ENCODE data around the gene MSRB1. TPM values are rescaled to one million over a fixed set of nuclear protein-coding genes. Genes with fewer than 3 reads are reported as not detected.
A peak's percentile ranks its signal among the peaks of the same experiment; 100 is the strongest.

The MSRB1 gene
- total RNA-seq, 1 experiment from 2014 or later, result 25.7 TPM

DNA sequence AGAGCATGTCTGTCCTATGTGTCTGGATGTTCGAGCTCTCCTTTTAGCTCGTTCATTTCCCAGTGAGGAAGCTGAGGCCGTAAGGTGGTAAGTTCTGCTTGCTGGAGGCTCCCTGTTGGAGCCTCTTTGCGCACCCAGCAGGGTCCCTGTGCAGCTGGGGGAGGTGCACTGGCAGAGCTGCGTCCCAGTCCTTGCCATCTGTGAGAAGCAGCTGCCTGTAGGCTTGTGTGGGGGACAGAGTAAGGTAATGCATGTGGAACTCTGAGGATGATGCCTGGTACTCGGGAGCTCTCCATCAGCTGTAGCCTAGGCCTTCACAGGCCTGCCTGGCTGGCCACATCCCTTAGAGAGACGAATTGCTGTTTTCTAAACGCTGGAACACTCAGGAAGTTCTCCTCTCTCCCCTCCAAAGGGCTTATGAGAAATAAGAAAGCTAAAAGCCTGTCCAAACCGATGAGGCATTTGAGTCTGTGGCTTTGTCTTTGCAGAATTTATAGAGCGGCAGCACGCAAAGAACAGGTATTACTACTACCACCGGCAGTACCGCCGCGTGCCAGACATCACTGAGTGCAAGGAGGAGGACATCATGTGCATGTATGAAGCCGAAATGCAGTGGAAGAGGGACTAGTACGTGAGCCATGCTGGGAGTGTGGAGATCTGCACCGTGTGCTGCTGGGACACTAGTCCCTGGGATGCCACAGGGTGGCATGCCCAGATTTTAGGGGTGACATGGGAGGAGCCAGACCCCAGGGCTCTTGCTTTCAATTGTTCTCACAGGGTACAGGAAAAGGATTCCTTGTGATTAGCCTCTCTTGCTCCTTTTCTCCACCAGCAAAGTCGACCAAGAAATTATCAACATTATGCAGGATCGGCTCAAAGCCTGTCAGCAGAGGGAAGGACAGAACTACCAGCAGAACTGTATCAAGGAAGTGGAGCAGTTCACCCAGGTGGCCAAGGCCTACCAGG is 17.9 kb upstream of the MSRB1 start:
- peak; percentile 25 for ATAC-seq
- Histone ChIP-seq H3K4me1 (ENCODE audit: insufficient read depth, low read length) (peaks cover 9% of the 10 kb centered on the region; the same call in 1 of the 2 replicates), H4K20me1 (ENCODE audit: low read length) (peaks cover 19% of the 10 kb centered on the region), H3K27me3 (ENCODE audit: low read length) (no peaks in the 10 kb centered on the region), H3K9me3 (ENCODE audit: low read length) (no peaks in the 10 kb centered on the region), H3K9ac (ENCODE audit: low read length) (peak overlapping the region; percentile 90; the same call in 1 of the 2 replicates), H3F3A (ENCODE audit: low read length, unreplicated experiment) (peaks cover 16% of the 10 kb centered on the region), H3K4me3 (ENCODE audit: low read length) (peak overlapping the region; percentile 91), H2AFZ (ENCODE audit: low read length) (no peak overlapping the region), H3K27ac (ENCODE audit: low read length) (0 out of 2 replicates have a peak overlapping the region, but pooled peaks have one; percentile 14), H3K9me2 (replicated peaks; ENCODE audit: low read length) (no peaks in the 10 kb centered on the region), H3K4me2 (ENCODE audit: low read length) (peak overlapping the region; percentile 90), H3K36me3 (ENCODE audit: low read depth, low read length) (peaks cover 22% of the 10 kb centered on the region), H3K79me2 (ENCODE audit: low read length) (peaks cover 55% of the 10 kb centered on the region)
- TSS peak; percentile 12 for BruUV-seq (replicated peaks)
- DNase-seq, result peak; percentile 56
- ChIA-PET CTCF (interaction anchor here (0.7 kb wide), 1 partner anchor 55 kb away, joined by 3 read pairs; no protein-coding TSS in a partner anchor), POLR2A (ENCODE audit: unreplicated experiment) (no interaction called here)
- intact Hi-C loops (cut with micrococcal nuclease), result no loop called here
- TF ChIP-seq, protein P1, sequence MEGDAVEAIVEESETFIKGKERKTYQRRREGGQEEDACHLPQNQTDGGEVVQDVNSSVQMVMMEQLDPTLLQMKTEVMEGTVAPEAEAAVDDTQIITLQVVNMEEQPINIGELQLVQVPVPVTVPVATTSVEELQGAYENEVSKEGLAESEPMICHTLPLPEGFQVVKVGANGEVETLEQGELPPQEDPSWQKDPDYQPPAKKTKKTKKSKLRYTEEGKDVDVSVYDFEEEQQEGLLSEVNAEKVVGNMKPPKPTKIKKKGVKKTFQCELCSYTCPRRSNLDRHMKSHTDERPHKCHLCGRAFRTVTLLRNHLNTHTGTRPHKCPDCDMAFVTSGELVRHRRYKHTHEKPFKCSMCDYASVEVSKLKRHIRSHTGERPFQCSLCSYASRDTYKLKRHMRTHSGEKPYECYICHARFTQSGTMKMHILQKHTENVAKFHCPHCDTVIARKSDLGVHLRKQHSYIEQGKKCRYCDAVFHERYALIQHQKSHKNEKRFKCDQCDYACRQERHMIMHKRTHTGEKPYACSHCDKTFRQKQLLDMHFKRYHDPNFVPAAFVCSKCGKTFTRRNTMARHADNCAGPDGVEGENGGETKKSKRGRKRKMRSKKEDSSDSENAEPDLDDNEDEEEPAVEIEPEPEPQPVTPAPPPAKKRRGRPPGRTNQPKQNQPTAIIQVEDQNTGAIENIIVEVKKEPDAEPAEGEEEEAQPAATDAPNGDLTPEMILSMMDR (conservative IDR thresholded peaks at IDR 0.05; ENCODE audit: low read depth, low read length), result no peak
- TF ChIP-seq EZH2phosphoT487 (IDR thresholded peaks at IDR 0.05; ENCODE audit: borderline replicate concordance, low read length) (no peak), EZH2 (IDR thresholded peaks at IDR 0.05; ENCODE audit: low read length, unreplicated experiment) (no peak)

DNA sequence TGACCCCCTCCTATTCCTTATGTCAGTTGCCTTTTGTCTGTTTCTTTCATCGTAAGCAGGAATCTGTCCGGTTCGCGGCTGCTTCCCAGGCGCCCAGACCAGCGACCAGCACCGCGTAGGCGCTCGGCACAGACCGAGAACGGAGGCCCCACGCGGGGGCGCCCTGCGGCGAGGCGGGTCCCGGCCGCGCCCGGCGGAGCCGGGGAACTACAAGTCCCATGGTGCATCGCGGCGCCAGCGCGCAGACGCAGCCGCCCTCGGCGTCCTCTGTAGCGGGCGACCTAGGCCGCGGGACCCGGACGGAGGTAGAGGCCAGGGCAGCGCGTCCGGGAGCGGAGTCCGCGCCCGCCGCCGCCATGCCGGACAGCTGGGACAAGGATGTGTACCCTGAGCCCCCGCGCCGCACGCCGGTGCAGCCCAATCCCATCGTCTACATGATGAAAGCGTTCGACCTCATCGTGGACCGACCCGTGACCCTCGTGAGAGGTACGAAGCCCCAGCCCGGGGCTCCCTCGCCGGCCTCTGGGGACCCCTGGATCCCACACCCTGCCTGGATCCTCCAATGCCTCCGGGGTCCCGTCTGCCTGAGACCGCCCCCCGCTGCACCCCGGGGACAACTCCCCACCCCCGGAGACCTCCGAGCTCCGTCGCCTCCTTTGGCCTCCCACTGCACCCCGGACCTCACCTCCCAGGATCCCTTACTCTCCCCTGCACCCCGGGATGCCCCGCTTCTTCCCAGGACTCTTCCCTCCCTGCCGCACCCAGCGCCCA is 16.5 kb upstream of the MSRB1 start, which contains the start of gene NDUFB10:
Gene NDUFB10, plus strand, starts transcription at position 270 of the 771 bp plus-strand sequence. Its CDS starts 87 bp downstream, at position 357.
- POLR2A ChIA-PET (ENCODE audit: unreplicated experiment), result no interaction called here
- H3K4me1 ChIP-seq (ENCODE audit: insufficient read depth, low read length), result peaks cover 5% of the 10 kb centered on the region; the same call in 1 of the 2 replicates
- H3K9me2 ChIP-seq (replicated peaks; ENCODE audit: low read length), result no peaks in the 10 kb centered on the region
- H3K4me3 ChIP-seq (ENCODE audit: low read length), result peak within 1 kb of the TSS; percentile 91
- peaks cover 22% of the 10 kb centered on the region for H3K36me3 ChIP-seq (ENCODE audit: low read depth, low read length)
- peak within 1 kb of the TSS; percentile 70 for H2AFZ ChIP-seq (ENCODE audit: low read length)
- CTCF ChIA-PET, result no interaction called here
- no peak within 1 kb of the TSS for H3K27ac ChIP-seq (ENCODE audit: low read length)
- peak within 1 kb of the TSS; percentile 90 for H3K9ac ChIP-seq (ENCODE audit: low read length)
- peaks cover 19% of the 10 kb centered on the region for H4K20me1 ChIP-seq (ENCODE audit: low read length)
- H3K79me2 ChIP-seq (ENCODE audit: low read length), result peaks cover 40% of the 10 kb centered on the region
- no peak for TF ChIP-seq EZH2 (IDR thresholded peaks at IDR 0.05; ENCODE audit: low read length, unreplicated experiment)
- no peak for TF ChIP-seq EZH2phosphoT487 (IDR thresholded peaks at IDR 0.05; ENCODE audit: borderline replicate concordance, low read length)
- TF ChIP-seq, protein P1 (conservative IDR thresholded peaks at IDR 0.05; ENCODE audit: low read depth, low read length), result peak; percentile 74
- no peaks in the 10 kb centered on the region for H3K27me3 ChIP-seq (ENCODE audit: low read length)
- H3K9me3 ChIP-seq (ENCODE audit: low read length), result no peaks in the 10 kb centered on the region
- no TSS peak for BruUV-seq (replicated peaks)
- ATAC-seq, result peak; percentile 77
- peak; percentile 88 for DNase-seq
- H3K4me2 ChIP-seq (ENCODE audit: low read length), result peak within 1 kb of the TSS; percentile 90
- intact Hi-C loops (cut with micrococcal nuclease), result no loop called here
- peaks cover 16% of the 10 kb centered on the region for H3F3A ChIP-seq (ENCODE audit: low read length, unreplicated experiment)

Data from PC-3 (cell line).